Thoracic aorta (tissue), 2 donors: ENCODE data around the gene LRP2. TPM values are rescaled to one million over a fixed set of nuclear protein-coding genes. Genes with fewer than 3 reads are reported as not detected.

ENCODE experiments used
- ATAC-seq: fragments of 150-250 bp; one replicate; pipeline ENCODE4 v1.8.0; 2017; ENCODE audit warnings: low read depth; ENCODE audit not compliant: insufficient number of reproducible peaks, low FRiP score
- DNase-seq: peaks from one replicate; pipeline ENCODE4 v3.0.0-alpha.2; 2020; ENCODE audit warnings: low spot score
- H3K27ac ChIP-seq, 2 donors: fragments of 200-600 bp; sonication (generic); 1 replicate in 1 of 2; 2 replicates in 1 of 2; pipeline ENCODE4 v1.5.1; 2016; ENCODE audit warnings: mild to moderate bottlenecking in 2 of 2, moderate library complexity in 2 of 2
- H3K27me3 ChIP-seq: fragments of 200-600 bp; sonication (generic); replicated peaks from 2 replicates; pipeline ENCODE4 v1.6.0; 2016; ENCODE audit warnings: mild to moderate bottlenecking; ENCODE audit not compliant: insufficient read depth
- H3K36me3 ChIP-seq: fragments of 200-600 bp; sonication (generic); one replicate; pipeline ENCODE4 v1.5.1; 2016
- H3K4me1 ChIP-seq, 2 donors: fragments of 200-600 bp; sonication (generic); 1 replicate in 1 of 2; 2 replicates in 1 of 2; pipeline versions ENCODE4 v1.5.1 to v1.6.0; 2016; ENCODE audit warnings: low read depth in 2 of 2, mild to moderate bottlenecking in 1 of 2; ENCODE audit not compliant: control insufficient read depth in 1 of 2
- H3K4me3 ChIP-seq: fragments of 200-600 bp; sonication (generic); 2 replicates; pipeline ENCODE4 v1.5.1; 2016; ENCODE audit warnings: mild to moderate bottlenecking
- H3K9me3 ChIP-seq: fragments of 200-600 bp; sonication (generic); 2 replicates; pipeline ENCODE4 v1.5.1; 2016
- total RNA-seq, 2 donors: library from RNA; depleted of rRNA; stranded (reverse); fragments of >200 nt; gene quantifications; one replicate each; pipeline versions ENCODE4 v1.1.0 to v1.2.3, GENCODE V29; 2016
- TF ChIP-seq, protein P1 (sequence below): fragments of 200-600 bp; sonication (generic); IDR thresholded peaks from one replicate; pipeline ENCODE4 v1.5.1; 2019; ENCODE audit warnings: antibody characterized with exemption

LRP2 gene
- total RNA-seq, 2 donors from 2014 or later = 0.07 to 0.14 TPM

DNA sequence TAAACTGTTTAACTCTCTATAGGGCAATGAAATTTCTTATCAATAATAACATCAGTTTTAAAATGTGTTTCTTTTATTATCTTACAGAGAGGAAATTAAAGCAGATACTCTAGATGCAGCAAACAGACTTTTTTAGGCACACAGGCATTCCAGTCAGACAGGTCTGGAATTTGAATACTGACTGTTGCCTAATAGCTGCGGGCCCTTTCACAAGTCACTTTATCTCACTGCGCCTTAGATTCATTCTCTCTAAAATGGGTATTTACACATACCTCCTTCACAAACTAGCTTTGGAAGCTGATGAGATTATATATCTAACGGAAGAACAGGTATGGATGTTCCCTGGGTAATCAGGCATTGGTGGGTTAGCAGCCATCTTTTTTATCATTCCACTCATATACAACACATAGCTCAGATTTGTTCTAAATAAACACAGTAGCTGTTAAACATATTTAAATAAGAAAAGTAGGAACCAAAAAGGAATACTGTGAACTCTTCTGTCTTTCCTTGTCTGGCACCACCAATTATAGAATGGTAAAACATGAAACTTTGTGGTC lies 104.2 kb downstream of the LRP2 start:
- Histone ChIP-seq H3K4me1 (no peaks in the 10 kb centered on the region), H3K27ac (no peak overlapping the region), H3K9me3 (no peaks in the 10 kb centered on the region), H3K4me3 (no peak overlapping the region), H3K36me3 (no peaks in the 10 kb centered on the region), H3K27me3 (no peaks in the 10 kb centered on the region)
- TF ChIP-seq, protein P1, sequence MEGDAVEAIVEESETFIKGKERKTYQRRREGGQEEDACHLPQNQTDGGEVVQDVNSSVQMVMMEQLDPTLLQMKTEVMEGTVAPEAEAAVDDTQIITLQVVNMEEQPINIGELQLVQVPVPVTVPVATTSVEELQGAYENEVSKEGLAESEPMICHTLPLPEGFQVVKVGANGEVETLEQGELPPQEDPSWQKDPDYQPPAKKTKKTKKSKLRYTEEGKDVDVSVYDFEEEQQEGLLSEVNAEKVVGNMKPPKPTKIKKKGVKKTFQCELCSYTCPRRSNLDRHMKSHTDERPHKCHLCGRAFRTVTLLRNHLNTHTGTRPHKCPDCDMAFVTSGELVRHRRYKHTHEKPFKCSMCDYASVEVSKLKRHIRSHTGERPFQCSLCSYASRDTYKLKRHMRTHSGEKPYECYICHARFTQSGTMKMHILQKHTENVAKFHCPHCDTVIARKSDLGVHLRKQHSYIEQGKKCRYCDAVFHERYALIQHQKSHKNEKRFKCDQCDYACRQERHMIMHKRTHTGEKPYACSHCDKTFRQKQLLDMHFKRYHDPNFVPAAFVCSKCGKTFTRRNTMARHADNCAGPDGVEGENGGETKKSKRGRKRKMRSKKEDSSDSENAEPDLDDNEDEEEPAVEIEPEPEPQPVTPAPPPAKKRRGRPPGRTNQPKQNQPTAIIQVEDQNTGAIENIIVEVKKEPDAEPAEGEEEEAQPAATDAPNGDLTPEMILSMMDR = no peak
- DNase-seq = no peak
- no peak for ATAC-seq

DNA sequence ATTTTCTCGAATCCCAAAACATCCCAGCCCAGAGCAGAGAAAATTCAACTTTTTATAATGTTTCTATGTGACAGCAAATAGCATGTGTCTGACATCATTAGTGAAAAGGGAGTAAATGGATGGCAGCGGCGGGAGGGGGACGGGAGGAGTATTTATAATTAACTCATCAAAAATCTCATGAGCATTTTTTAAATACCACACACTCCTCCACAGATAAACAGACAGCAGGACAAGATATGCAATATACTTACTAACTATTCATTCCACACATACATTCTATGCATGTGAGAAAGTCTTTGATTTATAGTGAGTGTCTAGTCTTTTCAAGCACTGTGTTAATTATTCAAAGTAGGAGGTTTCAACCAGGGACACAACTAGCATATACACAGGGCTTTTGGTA lies 107.6 kb downstream of the LRP2 start:
- no peak overlapping the region for H3K27ac ChIP-seq
- no peak overlapping the region for H3K4me3 ChIP-seq
- DNase-seq = no peak
- ATAC-seq = no peak
- no peaks in the 10 kb centered on the region for H3K36me3 ChIP-seq
- no peaks in the 10 kb centered on the region for H3K4me1 ChIP-seq
- H3K27me3 ChIP-seq = no peaks in the 10 kb centered on the region
- H3K9me3 ChIP-seq = no peaks in the 10 kb centered on the region
- TF ChIP-seq, protein P1 = no peak

DNA sequence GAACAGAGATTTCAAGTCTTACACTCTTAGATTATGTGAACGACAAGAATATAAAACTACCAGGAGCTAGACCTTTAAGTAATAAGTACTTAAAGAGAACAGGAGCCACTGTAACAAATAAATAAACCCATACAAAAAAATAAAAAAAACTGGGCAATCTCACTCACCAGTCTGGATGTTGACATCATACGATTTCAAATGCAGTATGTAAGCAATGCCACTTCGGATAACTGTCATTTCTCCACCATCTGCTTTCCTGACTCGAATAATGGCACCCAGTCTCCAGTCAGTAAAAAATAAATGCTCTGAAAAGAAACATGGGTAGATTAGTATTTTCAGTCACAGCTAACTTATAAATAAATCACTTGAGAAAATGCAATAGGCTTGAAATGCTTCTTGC lies 115.1 kb downstream of the LRP2 start:
- H3K4me1 ChIP-seq = no peaks in the 10 kb centered on the region
- H3K9me3 ChIP-seq = no peaks in the 10 kb centered on the region
- H3K4me3 ChIP-seq = no peak overlapping the region
- H3K27me3 ChIP-seq = no peaks in the 10 kb centered on the region
- DNase-seq = no peak
- ATAC-seq = no peak
- TF ChIP-seq, protein P1 = no peak
- no peaks in the 10 kb centered on the region for H3K36me3 ChIP-seq
- H3K27ac ChIP-seq = no peak overlapping the region

DNA sequence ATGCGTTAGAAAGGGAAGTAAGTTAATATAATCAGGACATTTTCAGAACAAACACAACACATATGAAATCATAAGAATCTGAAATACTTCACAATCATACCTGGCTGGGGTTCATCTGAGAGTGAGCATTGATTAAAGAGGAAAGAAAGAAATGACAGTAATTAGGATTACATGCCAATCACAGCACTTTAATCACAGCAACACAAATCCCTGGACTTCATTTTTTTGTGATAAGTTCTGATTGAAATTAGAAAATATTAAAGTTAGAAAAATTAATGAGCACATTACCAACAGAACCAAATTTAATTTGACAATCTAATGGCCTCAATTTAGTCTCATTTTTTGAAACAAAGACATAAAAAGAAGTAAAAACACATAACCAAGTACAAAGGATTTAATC lies 121.9 kb downstream of the LRP2 start:
- Histone ChIP-seq H3K9me3 (no peaks in the 10 kb centered on the region), H3K36me3 (no peaks in the 10 kb centered on the region), H3K27ac (no peak overlapping the region), H3K4me3 (no peak overlapping the region), H3K4me1 (peaks cover 4 to 17% of the 10 kb centered on the region in 2 donors), H3K27me3 (no peaks in the 10 kb centered on the region)
- DNase-seq (no peak), ATAC-seq (no peak)
- TF ChIP-seq, protein P1 = no peak

DNA sequence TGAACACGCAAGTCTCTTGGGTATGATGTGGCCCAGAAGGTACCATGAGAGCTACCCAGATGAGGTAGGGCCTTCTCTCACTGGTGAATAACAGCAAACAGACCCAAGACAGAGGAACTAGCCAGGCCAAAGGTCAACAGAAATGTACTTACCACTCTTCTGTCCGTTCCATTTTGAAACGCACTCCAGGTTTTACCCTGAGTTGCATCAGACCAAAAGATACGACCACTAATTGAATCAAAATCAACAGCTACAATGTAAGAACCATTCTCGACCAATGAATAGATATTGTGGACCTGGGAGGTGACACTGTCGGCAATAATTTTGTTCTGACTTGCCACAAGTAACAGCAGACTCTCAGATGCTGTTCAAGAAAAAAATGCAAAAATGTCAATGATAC lies 124.4 kb downstream of the LRP2 start:
- Histone ChIP-seq H3K27me3 (no peaks in the 10 kb centered on the region), H3K36me3 (no peaks in the 10 kb centered on the region), H3K27ac (no peak overlapping the region), H3K9me3 (no peaks in the 10 kb centered on the region), H3K4me3 (no peak overlapping the region), H3K4me1 (peaks cover 4 to 17% of the 10 kb centered on the region in 2 donors)
- DNase-seq (no peak), ATAC-seq (no peak)
- TF ChIP-seq, protein P1 = no peak
